Heart left ventricle (tissue), 16 donors: ENCODE measurements around the gene ETNPPL. TPM values are rescaled to one million over a fixed set of nuclear protein-coding genes. Genes with fewer than 3 reads are reported as not detected.

ENCODE experiments used
- ATAC-seq, 4 donors: fragments of 200-7000 bp; cut with Tn5 transposase; one replicate each; pipeline ENCODE4 v1.9.1; 2020 to 2022; ENCODE audit warnings: moderate library complexity in 4 of 4, mild to moderate bottlenecking in 3 of 4, moderate number of reproducible peaks in 1 of 4
- DNase-seq, 5 donors: peaks; one replicate each; pipeline ENCODE4 v3.0.0-alpha.2; 2020
- H3K27ac ChIP-seq, 12 donors: fragments of 200-600 bp; sonication (generic) in 4 of 12; one replicate each; pipeline versions ENCODE4 v1.5.0 to v1.8.0; 2016 to 2022; ENCODE audit warnings: mild to moderate bottlenecking in 2 of 12
- H3K27me3 ChIP-seq, 9 donors: fragments of 200-600 bp; sonication (generic) in 2 of 9; one replicate each; pipeline versions ENCODE4 v1.5.1 to v1.8.0; 2016 to 2022; ENCODE audit warnings: mild to moderate bottlenecking in 3 of 9
- H3K36me3 ChIP-seq, 9 donors: fragments of 200-600 bp; sonication (generic) in 2 of 9; one replicate each; pipeline versions ENCODE4 v1.5.0 to v1.8.0; 2018 to 2022; ENCODE audit warnings: mild to moderate bottlenecking in 2 of 9
- H3K4me1 ChIP-seq, 12 donors: fragments of 200-600 bp; sonication (generic) in 4 of 12; one replicate each; pipeline versions ENCODE4 v1.5.0 to v1.8.0; 2016 to 2022; ENCODE audit warnings: mild to moderate bottlenecking in 3 of 12
- H3K4me3 ChIP-seq, 12 donors: fragments of 200-600 bp; sonication (generic) in 4 of 12; one replicate each; pipeline versions ENCODE4 v1.5.0 to v1.8.0; 2017 to 2022; ENCODE audit warnings: mild to moderate bottlenecking in 9 of 12, moderate library complexity in 4 of 12
- H3K9me3 ChIP-seq, 12 donors: fragments of 200-600 bp; sonication (generic) in 4 of 12; one replicate each; pipeline versions ENCODE4 v1.5.0 to v1.8.0; 2016 to 2022; ENCODE audit warnings: mild to moderate bottlenecking in 1 of 12
- POLR2A ChIP-seq, 2 donors: fragments of 450-650 bp; IDR thresholded peaks; one replicate each; pipeline ENCODE4 v1.6.1; 2017; ENCODE audit warnings: antibody characterized with exemption in 2 of 2, mild to moderate bottlenecking in 2 of 2, moderate library complexity in 2 of 2
- WGBS, 4 donors: extraction: QIAGEN DNeasy Blood & Tissue Kit in 2 of 4; methylation state at CpG; one replicate each; pipeline versions ENCODE4 v1.1.5 to v1.1.7; 2013 to 2018; 5-methylcytosine and 5-hydroxymethylcytosine counted together
- intact Hi-C, 10 donors: fragments of 100-400 bp; cut with DNase I; formaldehyde crosslinking; loops; one replicate each; pipeline versions ENCODE4 v1.11.1 to v1.14.2; 2022
- polyA plus RNA-seq, 2 donors: library from polyadenylated mRNA; stranded (reverse); fragments of 200-250 nt; gene quantifications; one replicate each; pipeline ENCODE4 v1.2.3, GENCODE V29; 2013
- total RNA-seq, 9 donors: library from RNA; depleted of rRNA in 2 of 9; stranded (reverse); fragments of >200 nt in 2 of 9; fragmentation: NEBNext Ultra II Directional in 3 of 9; extraction: Animal tissue kit (Norgen Biotek cat#: 25700) in 3 of 9; gene quantifications; one replicate each; pipeline versions ENCODE4 v1.1.0 to v1.2.4, GENCODE V29; 2016 to 2023
- TF ChIP-seq, protein P1 (sequence below), 12 donors: fragments of 200-600 bp; sonication (generic) in 4 of 12; IDR thresholded peaks; one replicate each; pipeline versions ENCODE4 v1.5.0 to v1.8.0; 2018 to 2022; ENCODE audit warnings: antibody characterized with exemption in 12 of 12, mild to moderate bottlenecking in 5 of 12
- donor health status: ischemic (EF 13 %, LVEDD 7.1; RV severe dilation, severe dysfunction).
- donor health status: healthy with polysubstance abuse.
- donor health status: DM: no; HTN: yes; CAD: no.
- donor health status: DM: no; HTN: no; CAD: no.
- donor health status: ischemic (EF 25% LVEDD 6.9; RV normal size, moderate dysfunction).
- donor health status: ischemic (EF 25% LVEDD 5.7; RV mildly dilated, moderate dysfunction).
- donor health status: healthy.
- donor health status: DM: yes; HTN: yes; CAD: no.
- donor health status: ischemic (EF 35%, LVEDD 5.7; RV mildly dilated, moderate dysfunction).
- donor health status: nonischemic (EF 11% LVEDD 7.7; RV severe dilation, severe dysfunction).
- donor health status: DM: yes; HTN: yes; CAD: no.
- donor health status: PGD.
- donor health status: ischemic (EF 29% LVEDD 5.4; RV normal size, mild dysfunction).
- donor health status: nonischemic (EF 23%, LVEDD 6.1; RV moderate dilation, normal function).

ETNPPL gene
- total and polyA plus RNA-seq, 11 donors = 2.2 to 11.5 (median 7.5) TPM

DNA sequence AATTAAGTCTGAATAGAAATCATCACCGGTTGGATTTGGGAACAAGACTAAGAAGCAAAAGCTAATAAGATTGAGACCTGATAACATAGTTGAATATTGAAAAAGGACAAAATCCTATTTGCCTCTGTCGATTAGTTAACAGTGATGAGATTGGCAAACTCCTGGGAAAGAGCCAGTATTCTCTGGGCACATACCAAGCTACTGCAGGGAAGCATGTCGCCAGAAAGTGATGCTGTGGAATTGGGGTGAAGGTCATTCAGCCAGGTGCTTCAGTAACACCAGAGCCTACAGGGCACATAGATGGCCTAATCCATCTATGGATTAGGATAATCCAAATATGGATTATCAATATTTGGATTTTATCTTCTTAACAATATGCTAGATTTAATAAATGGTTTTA is 68.4 kb downstream of the ETNPPL start:
- Histone ChIP-seq H3K27ac (no peak overlapping the region), H3K4me1 (no peaks in the 10 kb centered on the region), H3K27me3 (no peaks in the 10 kb centered on the region), H3K36me3 (no peaks in the 10 kb centered on the region), H3K4me3 (no peak overlapping the region), H3K9me3 (no peaks in the 10 kb centered on the region)
- ATAC-seq (no peak), DNase-seq (no peak)
- WGBS, 4 donors = 78 to 88% (median 83%) methylated on average over 3 of the region's 3 CpGs
- TF ChIP-seq POLR2A (IDR thresholded peaks at IDR 0.05) = no peak
- TF ChIP-seq, protein P1, sequence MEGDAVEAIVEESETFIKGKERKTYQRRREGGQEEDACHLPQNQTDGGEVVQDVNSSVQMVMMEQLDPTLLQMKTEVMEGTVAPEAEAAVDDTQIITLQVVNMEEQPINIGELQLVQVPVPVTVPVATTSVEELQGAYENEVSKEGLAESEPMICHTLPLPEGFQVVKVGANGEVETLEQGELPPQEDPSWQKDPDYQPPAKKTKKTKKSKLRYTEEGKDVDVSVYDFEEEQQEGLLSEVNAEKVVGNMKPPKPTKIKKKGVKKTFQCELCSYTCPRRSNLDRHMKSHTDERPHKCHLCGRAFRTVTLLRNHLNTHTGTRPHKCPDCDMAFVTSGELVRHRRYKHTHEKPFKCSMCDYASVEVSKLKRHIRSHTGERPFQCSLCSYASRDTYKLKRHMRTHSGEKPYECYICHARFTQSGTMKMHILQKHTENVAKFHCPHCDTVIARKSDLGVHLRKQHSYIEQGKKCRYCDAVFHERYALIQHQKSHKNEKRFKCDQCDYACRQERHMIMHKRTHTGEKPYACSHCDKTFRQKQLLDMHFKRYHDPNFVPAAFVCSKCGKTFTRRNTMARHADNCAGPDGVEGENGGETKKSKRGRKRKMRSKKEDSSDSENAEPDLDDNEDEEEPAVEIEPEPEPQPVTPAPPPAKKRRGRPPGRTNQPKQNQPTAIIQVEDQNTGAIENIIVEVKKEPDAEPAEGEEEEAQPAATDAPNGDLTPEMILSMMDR (IDR thresholded peaks at IDR 0.05) = no peak
- intact Hi-C loops = no loop called here

GRCh38 chr4:108693819-108694218 is 69.0 kb downstream of the ETNPPL start:
- DNase-seq (no peak), ATAC-seq (no peak)
- WGBS, 4 donors = 86 to 91% (median 88%) methylated on average over 3 of the region's 3 CpGs
- Histone ChIP-seq H3K4me1 (no peaks in the 10 kb centered on the region), H3K27ac (no peak overlapping the region), H3K27me3 (no peaks in the 10 kb centered on the region), H3K36me3 (no peaks in the 10 kb centered on the region), H3K9me3 (no peaks in the 10 kb centered on the region), H3K4me3 (no peak overlapping the region)
- intact Hi-C loops = no loop called here
- TF ChIP-seq POLR2A (IDR thresholded peaks at IDR 0.05) = no peak
- TF ChIP-seq, protein P1 (IDR thresholded peaks at IDR 0.05) = no peak

DNA sequence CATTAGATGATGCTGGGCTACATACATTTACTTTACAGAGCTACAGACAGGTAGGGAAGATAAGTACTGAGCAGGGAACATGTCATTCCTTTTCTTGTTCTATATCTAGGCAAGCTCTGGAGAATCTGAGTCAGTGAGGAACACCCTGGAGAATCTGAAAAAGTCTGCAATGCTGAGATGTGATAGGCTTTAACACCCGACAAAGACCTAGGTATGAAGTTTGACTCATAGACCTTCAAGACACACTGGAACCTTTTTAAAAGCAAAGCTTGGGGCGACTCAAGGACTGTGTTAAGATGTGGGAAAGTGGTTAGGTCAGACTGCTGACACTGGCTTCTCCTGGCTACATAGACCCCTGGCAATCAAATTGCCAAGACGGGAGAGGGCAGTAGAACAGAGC is 69.6 kb downstream of the ETNPPL start:
- Histone ChIP-seq H3K4me3 (no peak overlapping the region), H3K36me3 (no peaks in the 10 kb centered on the region), H3K9me3 (no peaks in the 10 kb centered on the region), H3K27me3 (no peaks in the 10 kb centered on the region), H3K27ac (no peak overlapping the region), H3K4me1 (no peaks in the 10 kb centered on the region)
- DNase-seq (no peak), ATAC-seq (no peak)
- intact Hi-C loops = no loop called here
- 85 to 92% (median 89%) methylated on average over 3 of the region's 3 CpGs for WGBS, 4 donors
- no peak for TF ChIP-seq POLR2A (IDR thresholded peaks at IDR 0.05)
- TF ChIP-seq, protein P1 (IDR thresholded peaks at IDR 0.05) = no peak

Other genes starting within 250 kb of the ETNPPL start
- gene RPL34, start 142.5 kb downstream of the ETNPPL start, total RNA-seq = 100 to 1,000 TPM; 334 to 856 (median 719) TPM
- 1,000 to 10,000 TPM; 2,830 to 2,969 TPM for gene RPL34, start 142.5 kb downstream of the ETNPPL start, polyA plus RNA-seq
- 10 to 100 TPM; 20.5 to 56.7 (median 28.7) TPM for gene OSTC, start 112.5 kb downstream of the ETNPPL start, total RNA-seq
- gene OSTC, start 112.5 kb downstream of the ETNPPL start, polyA plus RNA-seq = 100 to 1,000 TPM in 1 of 2 donors, 10 to 100 TPM in 1; 32.4 to 146 TPM